Stimulated activated CD8-positive, alpha-beta memory T cell treated with anti-CD3 and anti-CD28 coated beads, Interleukin-7, amount 100 ng/mL, for 1 hour (primary cell): ENCODE data around the gene CDK14.

Source experiments
- DNase-seq, 2 donors: peaks; one replicate each; pipeline ENCODE4 v3.0.0-alpha.2; 2020; ENCODE audit warnings: low read depth in 2 of 2

The CDK14 gene

GRCh38 chr7:90596671-90597562 is 796 bp downstream of the CDK14 start:
- no peak for DNase-seq

- no peak for DNase-seq
Observed at GRCh38 chr7:90597563-90598253, 1.6 kb downstream of the CDK14 start.

- DNase-seq = no peak
Observed at GRCh38 chr7:90599038-90599437, 2.9 kb downstream of the CDK14 start.

- DNase-seq = no peak
Observed at GRCh38 chr7:90599892-90600555, 3.9 kb downstream of the CDK14 start.

- no peak for DNase-seq
Observed at GRCh38 chr7:90602303-90602702, 6.2 kb downstream of the CDK14 start.

GRCh38 chr7:90603346-90603745 is 7.2 kb downstream of the CDK14 start:
- DNase-seq = no peak

- no peak for DNase-seq
Observed at GRCh38 chr7:90604383-90604782, 8.3 kb downstream of the CDK14 start.

- no peak for DNase-seq
Observed at GRCh38 chr7:90605055-90605454, 8.9 kb downstream of the CDK14 start.

- no peak for DNase-seq
Observed at GRCh38 chr7:90607196-90607595, 11.1 kb downstream of the CDK14 start.

- DNase-seq = no peak
Observed at GRCh38 chr7:90610105-90610504, 14.0 kb downstream of the CDK14 start.

GRCh38 chr7:90611115-90611514 is 15.0 kb downstream of the CDK14 start:
- DNase-seq = no peak

GRCh38 chr7:90613088-90613498 is 17.0 kb downstream of the CDK14 start:
- no peak for DNase-seq

- no peak for DNase-seq
Observed at GRCh38 chr7:90617442-90617841, 21.3 kb downstream of the CDK14 start.

- DNase-seq = no peak
Observed at GRCh38 chr7:90618876-90619275, 22.8 kb downstream of the CDK14 start.

GRCh38 chr7:90621125-90621746 is 25.1 kb downstream of the CDK14 start:
- no peak for DNase-seq

GRCh38 chr7:90621747-90622140 is 25.6 kb downstream of the CDK14 start:
- no peak for DNase-seq

- DNase-seq = no peak
Observed at GRCh38 chr7:90622670-90623069, 26.5 kb downstream of the CDK14 start.

GRCh38 chr7:90624225-90624911 is 28.2 kb downstream of the CDK14 start:
- DNase-seq = no peak

- DNase-seq = no peak
Observed at GRCh38 chr7:90625051-90625450, 28.9 kb downstream of the CDK14 start.

- no peak for DNase-seq
Observed at GRCh38 chr7:90625562-90625961, 29.4 kb downstream of the CDK14 start.

GRCh38 chr7:90626013-90626412 is 29.9 kb downstream of the CDK14 start:
- DNase-seq = no peak
